HCT116 (cell line): ENCODE results near the gene MMP17.

Experiments used
- CEBPB ChIP-seq: IDR thresholded peaks from 2 replicates; pipeline ENCODE4 v1.6.1; 2012; ENCODE audit warnings: low read depth
- EZH2 ChIP-seq: fragments of 200-600 bp; sonication (generic); IDR thresholded peaks from 2 replicates; pipeline ENCODE4 v1.6.1; 2017; ENCODE audit warnings: antibody characterized with exemption, mixed run types
- POLR2AphosphoS5 ChIP-seq: IDR thresholded peaks from 2 replicates; pipeline ENCODE4 v1.6.1; 2011; ENCODE audit warnings: mild to moderate bottlenecking, low read depth, low read length, moderate library complexity
- YY1 ChIP-seq: IDR thresholded peaks from 2 replicates; pipeline ENCODE4 v1.6.1; 2011; ENCODE audit warnings: low read length, low read depth, moderate library complexity, mild to moderate bottlenecking; ENCODE audit not compliant: insufficient replicate concordance; ENCODE audit errors: extremely low read depth
- TF ChIP-seq, protein P1 (sequence below), 3 experiments: fragments of 200-600 bp in 1 of 3; sonication (generic) in 1 of 3; IDR thresholded peaks in 2 of 3; conservative IDR thresholded peaks in 1 of 3; 2 replicates each; pipeline ENCODE4 v1.5.1; 2012 to 2017; ENCODE audit warnings: low read depth in 2 of 3, low read length in 2 of 3, antibody characterized with exemption in 1 of 3, borderline replicate concordance in 1 of 3, control low read depth in 1 of 3, mild to moderate bottlenecking in 1 of 3, mixed read lengths in 1 of 3, mixed run types in 1 of 3, moderate library complexity in 1 of 3; ENCODE audit not compliant: insufficient read depth in 1 of 3
- TF ChIP-seq, protein P2 (sequence below): IDR thresholded peaks from 2 replicates; pipeline ENCODE4 v1.6.1; 2012
- TF ChIP-seq, protein P3 (sequence below): IDR thresholded peaks from 2 replicates; pipeline ENCODE4 v1.6.1; 2012; ENCODE audit warnings: low read depth

DNA sequence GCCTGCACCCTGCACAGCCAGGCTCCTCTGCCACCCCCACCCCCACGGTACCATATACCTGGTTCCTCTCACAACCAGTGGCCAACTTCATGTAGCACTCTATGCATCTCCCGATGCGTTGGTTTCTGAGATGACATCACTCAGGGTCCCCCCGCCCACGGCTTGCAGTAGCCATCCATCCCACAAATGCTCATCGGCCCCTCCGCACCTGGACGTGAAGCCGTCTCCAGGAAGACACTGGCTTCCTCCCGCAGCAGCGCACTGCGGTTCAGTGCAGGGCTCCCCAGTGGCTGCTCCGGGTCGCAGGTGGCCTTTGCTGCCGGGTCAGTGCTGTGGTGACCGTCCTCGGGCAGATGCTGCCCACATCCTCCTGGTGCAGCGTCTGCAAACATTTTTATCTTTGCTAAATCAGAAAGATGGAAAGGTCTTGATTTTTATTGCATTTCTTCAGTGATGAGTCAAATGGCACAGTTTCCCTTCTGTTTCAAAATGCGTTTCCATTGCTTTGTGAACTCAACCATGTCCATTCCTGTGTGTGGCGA lies 27.5 kb upstream of the MMP17 start:
- TF ChIP-seq, protein P1, sequence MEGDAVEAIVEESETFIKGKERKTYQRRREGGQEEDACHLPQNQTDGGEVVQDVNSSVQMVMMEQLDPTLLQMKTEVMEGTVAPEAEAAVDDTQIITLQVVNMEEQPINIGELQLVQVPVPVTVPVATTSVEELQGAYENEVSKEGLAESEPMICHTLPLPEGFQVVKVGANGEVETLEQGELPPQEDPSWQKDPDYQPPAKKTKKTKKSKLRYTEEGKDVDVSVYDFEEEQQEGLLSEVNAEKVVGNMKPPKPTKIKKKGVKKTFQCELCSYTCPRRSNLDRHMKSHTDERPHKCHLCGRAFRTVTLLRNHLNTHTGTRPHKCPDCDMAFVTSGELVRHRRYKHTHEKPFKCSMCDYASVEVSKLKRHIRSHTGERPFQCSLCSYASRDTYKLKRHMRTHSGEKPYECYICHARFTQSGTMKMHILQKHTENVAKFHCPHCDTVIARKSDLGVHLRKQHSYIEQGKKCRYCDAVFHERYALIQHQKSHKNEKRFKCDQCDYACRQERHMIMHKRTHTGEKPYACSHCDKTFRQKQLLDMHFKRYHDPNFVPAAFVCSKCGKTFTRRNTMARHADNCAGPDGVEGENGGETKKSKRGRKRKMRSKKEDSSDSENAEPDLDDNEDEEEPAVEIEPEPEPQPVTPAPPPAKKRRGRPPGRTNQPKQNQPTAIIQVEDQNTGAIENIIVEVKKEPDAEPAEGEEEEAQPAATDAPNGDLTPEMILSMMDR (IDR thresholded peaks at IDR 0.05 in 2 of 3, conservative IDR thresholded peaks at IDR 0.05 in 1 of 3; ENCODE audit: borderline replicate concordance in 1 of 3, insufficient read depth in 1 of 3, low read depth in 2 of 3, low read length in 2 of 3) = no peak
- TF ChIP-seq, protein P2, sequence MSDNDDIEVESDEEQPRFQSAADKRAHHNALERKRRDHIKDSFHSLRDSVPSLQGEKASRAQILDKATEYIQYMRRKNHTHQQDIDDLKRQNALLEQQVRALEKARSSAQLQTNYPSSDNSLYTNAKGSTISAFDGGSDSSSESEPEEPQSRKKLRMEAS = no peak
- TF ChIP-seq POLR2AphosphoS5 (no peak), YY1 (no peak), CEBPB (no peak), EZH2 (no peak)
- TF ChIP-seq, protein P3, sequence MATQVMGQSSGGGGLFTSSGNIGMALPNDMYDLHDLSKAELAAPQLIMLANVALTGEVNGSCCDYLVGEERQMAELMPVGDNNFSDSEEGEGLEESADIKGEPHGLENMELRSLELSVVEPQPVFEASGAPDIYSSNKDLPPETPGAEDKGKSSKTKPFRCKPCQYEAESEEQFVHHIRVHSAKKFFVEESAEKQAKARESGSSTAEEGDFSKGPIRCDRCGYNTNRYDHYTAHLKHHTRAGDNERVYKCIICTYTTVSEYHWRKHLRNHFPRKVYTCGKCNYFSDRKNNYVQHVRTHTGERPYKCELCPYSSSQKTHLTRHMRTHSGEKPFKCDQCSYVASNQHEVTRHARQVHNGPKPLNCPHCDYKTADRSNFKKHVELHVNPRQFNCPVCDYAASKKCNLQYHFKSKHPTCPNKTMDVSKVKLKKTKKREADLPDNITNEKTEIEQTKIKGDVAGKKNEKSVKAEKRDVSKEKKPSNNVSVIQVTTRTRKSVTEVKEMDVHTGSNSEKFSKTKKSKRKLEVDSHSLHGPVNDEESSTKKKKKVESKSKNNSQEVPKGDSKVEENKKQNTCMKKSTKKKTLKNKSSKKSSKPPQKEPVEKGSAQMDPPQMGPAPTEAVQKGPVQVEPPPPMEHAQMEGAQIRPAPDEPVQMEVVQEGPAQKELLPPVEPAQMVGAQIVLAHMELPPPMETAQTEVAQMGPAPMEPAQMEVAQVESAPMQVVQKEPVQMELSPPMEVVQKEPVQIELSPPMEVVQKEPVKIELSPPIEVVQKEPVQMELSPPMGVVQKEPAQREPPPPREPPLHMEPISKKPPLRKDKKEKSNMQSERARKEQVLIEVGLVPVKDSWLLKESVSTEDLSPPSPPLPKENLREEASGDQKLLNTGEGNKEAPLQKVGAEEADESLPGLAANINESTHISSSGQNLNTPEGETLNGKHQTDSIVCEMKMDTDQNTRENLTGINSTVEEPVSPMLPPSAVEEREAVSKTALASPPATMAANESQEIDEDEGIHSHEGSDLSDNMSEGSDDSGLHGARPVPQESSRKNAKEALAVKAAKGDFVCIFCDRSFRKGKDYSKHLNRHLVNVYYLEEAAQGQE = no peak
